ENCODE data around the gene IGFBP5.

- TF ChIP-seq POLR2AphosphoS5 (IDR thresholded peaks at IDR 0.05; ENCODE audit: control insufficient read depth, insufficient read depth, low read depth, low read length) (no peak), CTCF (IDR thresholded peaks at IDR 0.05 in 2 of 3, conservative IDR thresholded peaks at IDR 0.05 in 1 of 3; ENCODE audit: insufficient read depth in 2 of 3, low read depth in 1 of 3, low read length in 3 of 3) (no peak), POLR2A (conservative IDR thresholded peaks at IDR 0.05) (no peak), MECOM (CRISPR knock-in tag; IDR thresholded peaks at IDR 0.05) (no peak), ARID2 (IDR thresholded peaks at IDR 0.05) (no peak), FIP1L1 (IDR thresholded peaks at IDR 0.05; ENCODE audit: low read depth, low read length, poor library complexity, severe bottlenecking) (no peak), ELF1 (tag; IDR thresholded peaks at IDR 0.05) (no peak), YBX1 (IDR thresholded peaks at IDR 0.05) (no peak), SMAD1 (IDR thresholded peaks at IDR 0.05; ENCODE audit: low read depth, low read length, partially characterized antibody) (no peak), ZBTB26 (CRISPR knock-in tag; IDR thresholded peaks at IDR 0.05) (no peak)
Measured at GRCh38 chr2:216700088-216700567, 4.8 kb upstream of the IGFBP5 start.

All from K562 (cell line).